Stimulated activated CD8-positive, alpha-beta memory T cell treated with anti-CD3 and anti-CD28 coated beads, Interleukin-7, amount 100 ng/mL, for 4 hours (primary cell): ENCODE results near the gene ARHGAP27.
A peak's percentile ranks its signal among the peaks of the same experiment; 100 is the strongest.
"Not testable (repeated sequence)": the region's sequence is repeated elsewhere in the genome, so short reads cannot be mapped to it uniquely, and the experiment has no call there.

ENCODE experiments used
- DNase-seq, 2 donors: peaks; one replicate each; pipeline ENCODE4 v3.0.0-alpha.2; 2020; ENCODE audit warnings: low read depth in 2 of 2

ARHGAP27 gene, protein sequence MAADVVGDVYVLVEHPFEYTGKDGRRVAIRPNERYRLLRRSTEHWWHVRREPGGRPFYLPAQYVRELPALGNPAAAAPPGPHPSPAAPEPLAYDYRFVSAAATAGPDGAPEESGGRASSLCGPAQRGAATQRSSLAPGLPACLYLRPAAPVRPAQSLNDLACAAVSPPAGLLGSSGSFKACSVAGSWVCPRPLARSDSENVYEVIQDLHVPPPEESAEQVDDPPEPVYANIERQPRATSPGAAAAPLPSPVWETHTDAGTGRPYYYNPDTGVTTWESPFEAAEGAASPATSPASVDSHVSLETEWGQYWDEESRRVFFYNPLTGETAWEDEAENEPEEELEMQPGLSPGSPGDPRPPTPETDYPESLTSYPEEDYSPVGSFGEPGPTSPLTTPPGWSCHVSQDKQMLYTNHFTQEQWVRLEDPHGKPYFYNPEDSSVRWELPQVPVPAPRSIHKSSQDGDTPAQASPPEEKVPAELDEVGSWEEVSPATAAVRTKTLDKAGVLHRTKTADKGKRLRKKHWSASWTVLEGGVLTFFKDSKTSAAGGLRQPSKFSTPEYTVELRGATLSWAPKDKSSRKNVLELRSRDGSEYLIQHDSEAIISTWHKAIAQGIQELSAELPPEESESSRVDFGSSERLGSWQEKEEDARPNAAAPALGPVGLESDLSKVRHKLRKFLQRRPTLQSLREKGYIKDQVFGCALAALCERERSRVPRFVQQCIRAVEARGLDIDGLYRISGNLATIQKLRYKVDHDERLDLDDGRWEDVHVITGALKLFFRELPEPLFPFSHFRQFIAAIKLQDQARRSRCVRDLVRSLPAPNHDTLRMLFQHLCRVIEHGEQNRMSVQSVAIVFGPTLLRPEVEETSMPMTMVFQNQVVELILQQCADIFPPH

DNA sequence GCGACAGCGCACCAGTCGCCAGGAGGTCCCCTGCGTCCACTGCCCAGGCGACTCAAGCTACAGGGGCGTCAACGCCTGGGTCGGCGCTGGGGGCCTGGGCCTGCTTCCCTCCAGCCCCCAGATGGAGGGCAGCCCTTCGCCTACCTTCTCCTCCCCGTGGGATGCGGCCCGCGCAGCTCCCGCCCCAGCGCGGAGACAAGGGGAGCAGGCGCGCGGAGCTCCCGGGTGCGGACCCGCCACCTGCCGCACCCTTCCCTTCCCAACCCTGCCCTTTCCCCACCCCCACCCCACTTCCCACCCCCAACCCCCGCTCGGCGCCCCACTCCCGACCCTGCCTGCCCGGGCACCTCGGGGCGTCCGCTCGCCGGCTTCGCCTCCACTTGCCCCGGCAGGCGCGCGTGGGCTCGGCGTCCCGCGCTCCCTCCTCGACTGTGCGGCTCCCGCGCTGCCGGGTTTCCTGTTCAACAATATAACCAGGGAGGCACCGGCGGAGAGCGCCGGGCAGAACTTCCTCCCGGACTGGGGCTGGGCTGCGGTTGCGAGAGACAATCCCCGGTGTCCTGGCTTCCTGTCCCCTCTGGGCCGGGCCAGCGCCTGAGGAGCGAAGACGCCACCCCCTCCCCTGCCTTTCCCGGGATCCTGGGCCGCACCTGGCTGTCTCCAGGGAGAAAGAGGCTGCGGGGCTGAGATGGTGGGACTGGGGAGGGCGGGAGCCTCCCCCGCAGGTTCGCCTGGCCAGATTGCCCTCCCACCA lies at the start of gene ARHGAP27:
ARHGAP27 (minus strand) TSS at position 466 of the 754 bp plus-strand sequence. CDS start 2,591 bp downstream, outside the sequence.
- DNase-seq = peak in 1 of 2 donors; percentile 18

DNA sequence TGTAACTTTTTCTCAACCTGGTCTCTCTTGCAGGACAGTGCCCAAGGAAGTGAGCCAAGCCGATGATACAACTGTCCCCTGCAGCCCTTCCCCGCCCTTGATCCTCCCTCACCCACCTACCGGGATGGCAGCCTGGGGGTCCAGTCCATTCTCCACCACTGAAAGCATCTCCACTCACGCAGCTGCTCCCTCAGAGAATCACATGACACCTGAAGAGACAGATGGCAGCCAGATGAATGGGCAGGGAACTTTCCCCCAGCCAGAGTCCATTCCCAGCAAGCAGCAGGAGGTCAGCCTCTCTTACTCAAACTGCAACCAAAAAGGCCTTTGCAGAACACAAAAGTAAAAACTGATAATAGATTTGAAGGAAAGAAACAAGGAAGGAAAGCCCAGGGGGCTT lies 49.6 kb upstream of the ARHGAP27 start:
- DNase-seq = not testable (repeated sequence)

DNA sequence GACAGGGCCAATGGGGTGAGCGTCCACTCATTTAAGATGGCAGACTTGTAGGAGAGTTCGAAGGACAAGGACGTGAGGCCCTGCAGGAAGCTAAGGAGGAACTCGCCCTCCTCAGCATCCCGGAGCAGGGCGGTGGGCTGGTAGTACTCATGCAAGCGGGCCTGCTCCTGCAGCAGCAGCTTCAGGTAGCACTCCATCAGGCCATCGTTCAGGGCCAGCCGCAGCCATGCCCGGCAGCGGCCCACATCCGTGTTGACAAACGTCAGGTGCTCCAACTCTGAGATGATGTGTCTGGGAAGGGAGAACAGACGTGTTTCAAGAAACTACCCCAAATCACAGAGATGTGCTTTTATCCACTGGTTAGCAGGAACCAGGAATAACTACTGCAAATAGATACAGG lies 42.8 kb upstream of the ARHGAP27 start:
- not testable (repeated sequence) for DNase-seq

DNA sequence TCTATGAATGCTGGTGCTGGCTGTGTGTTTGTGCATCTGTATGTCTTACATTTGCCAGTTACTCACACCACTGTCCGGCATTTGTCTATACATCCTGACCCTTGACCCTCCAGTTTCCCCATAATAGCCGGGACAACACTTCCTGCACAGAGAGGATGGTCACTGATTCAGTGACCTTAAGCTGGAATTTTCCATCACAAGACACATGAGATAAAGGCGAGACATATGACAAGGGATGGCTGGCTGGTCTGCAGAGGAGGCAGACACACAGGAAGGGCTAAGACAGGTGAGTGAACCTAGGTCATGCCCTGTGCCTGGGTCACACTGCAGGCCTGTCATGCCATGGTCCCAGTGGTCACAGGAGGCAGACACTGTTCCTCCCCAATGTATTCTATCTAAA lies 39.6 kb upstream of the ARHGAP27 start:
- not testable (repeated sequence) for DNase-seq

DNA sequence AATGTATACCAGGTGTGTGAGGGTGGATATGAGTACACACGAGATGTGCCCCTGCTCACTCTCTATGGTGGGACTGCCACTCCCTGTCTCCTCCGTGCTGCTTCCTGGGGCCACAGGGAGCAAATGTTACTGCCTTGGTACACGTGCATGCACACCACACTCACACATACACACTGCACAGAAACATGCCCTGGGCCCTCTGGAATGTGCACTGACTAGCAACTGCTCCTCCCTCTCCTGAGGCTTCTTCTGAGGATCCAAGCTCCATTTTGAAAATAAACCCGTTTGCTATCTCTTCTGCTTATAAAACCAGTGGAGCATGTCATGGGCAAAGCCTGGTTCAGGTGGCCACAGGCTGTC lies 36.5 kb upstream of the ARHGAP27 start:
- DNase-seq = not testable (repeated sequence)

DNA sequence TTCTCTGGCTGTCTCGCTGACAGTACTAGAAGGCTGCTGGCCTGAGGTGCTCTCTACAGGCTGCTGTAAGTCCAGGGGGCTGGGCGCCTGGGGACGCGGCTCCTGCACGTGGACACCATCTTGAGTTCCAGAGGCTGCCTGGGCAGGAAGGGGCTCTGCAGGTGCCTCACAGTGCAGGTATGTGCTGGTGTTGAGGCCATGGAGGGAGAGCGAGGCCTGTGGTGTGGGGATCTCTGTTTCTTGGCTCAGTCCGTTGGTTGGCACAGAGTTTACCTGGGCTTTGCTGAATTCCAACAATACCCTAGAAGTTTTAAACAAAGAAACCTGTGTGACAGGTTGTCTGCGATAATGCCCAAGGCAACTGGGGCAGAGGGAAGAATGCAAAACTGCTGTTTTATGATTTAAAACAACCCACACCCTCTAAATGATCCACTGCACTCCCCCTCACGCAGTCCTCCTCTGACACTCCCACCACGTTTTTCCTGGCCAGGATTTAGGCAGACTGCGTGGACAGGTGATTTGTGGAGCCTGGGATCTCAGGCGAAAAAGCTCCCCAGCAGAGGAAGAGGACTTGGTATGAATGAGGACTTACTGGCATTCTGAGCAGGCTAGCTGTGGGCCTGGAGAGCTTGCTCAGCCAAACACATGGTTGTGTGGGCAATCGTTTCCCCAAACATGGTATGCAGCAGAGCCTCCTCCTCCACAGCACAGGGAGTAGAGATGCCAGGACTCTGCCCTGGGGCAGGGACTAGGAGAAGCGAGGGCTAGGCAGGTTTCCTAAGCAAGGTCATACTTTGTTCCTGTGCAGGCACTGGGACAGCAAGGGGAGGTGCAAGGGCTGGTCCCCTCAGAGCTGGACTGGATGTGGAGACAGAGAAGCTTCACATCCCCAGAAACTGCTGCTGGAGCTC lies 35.9 kb upstream of the ARHGAP27 start:
- DNase-seq = not testable (repeated sequence)

DNA sequence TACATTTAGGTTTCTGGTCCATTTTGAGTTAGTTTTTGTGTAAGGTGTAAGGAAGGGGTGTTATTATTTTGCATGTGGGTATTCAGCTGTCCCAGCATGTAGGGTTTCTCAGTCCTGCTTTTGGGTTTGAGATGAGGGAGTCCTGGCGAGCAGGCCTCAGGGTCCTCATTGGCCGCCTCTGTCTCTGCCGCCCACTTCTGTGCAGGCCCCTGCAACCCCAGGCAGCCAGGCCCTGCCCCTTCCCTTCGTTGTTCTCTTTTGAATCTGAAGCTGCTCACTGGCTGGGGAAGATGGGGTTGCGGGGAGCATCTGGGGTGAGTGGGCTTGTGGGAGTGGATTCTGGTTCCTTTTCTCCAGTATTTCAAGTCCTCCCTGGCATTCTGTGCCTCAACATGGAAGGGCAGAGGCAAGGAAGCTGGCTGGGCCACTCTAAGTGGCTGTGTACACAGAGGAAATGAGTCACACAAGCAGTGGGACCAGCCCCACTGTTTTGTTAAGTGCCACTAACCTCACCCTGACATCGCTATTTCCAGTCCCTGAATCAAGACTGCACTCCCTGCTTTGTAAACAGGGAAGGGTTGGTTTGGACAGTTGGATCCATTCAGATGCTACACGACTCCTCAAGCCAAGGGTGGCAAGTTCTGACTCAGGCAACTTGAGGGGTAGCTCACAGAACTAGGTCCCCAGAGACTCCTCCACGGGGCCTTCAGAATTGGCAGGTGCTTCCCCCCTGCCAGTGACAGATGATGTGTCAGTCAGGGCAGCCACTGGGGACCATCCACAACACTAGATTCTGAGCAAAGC lies 29.1 kb upstream of the ARHGAP27 start:
- DNase-seq = peak in 1 of 2 donors; percentile 18

DNA sequence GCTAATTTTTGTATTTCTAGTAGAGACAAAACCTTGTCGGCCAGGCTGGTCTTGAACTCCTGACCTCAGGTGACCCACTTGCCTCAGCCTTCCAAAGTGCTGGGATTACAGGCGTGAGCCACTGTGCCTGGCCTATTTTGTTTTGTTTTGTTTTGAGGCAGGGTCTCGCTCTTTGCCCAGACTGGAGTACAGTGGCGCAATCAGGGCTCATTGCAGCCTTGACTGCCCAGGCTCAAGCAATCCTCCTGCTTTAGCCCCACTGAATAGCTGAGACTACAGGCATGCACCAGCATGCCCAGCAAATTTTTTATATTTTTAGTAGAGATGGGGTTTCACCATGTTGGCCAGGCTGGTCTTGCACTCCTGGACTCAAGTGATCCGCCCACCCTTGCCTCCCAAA lies 27.8 kb upstream of the ARHGAP27 start:
- DNase-seq = not testable (repeated sequence)

DNA sequence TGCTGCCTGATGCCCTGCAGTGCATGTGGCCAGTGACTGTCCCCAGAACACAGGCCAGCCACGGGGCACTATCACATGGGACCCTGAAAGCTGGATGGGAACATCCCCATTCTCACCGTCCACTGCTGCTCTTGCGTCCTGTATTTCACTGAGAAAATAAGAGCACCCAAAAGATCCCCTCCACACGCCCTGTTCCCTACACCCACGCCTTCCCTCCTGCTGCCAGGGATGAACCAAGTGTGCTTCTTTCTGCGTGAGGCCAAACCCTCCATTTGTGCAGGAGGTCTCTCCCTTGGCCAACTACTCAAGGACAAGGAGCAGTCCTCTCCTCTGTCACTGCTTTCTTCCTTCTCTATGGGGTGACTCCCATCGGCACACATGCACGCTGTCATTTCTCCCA lies 21.7 kb upstream of the ARHGAP27 start:
- DNase-seq = not testable (repeated sequence)

DNA sequence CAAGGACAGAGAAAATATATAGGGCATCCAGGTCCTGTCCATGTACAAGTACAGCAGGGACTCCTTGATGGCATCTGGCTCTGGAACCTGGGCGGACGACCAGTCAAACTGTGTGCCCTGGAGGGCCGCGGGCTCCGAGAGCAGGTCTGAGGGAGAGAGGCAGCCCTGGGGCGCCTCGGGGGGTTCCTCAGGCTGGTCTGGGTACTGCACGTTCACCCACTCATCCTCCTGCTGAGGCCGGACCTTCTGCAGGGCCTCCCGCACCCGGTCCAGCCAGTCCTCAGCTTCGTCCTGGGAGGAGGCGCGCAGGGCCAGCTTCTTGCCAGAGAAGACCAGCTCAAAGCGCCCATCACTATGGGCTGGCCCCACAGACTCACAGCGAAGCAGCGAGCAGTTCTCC lies 21.1 kb upstream of the ARHGAP27 start:
- not testable (repeated sequence) for DNase-seq

DNA sequence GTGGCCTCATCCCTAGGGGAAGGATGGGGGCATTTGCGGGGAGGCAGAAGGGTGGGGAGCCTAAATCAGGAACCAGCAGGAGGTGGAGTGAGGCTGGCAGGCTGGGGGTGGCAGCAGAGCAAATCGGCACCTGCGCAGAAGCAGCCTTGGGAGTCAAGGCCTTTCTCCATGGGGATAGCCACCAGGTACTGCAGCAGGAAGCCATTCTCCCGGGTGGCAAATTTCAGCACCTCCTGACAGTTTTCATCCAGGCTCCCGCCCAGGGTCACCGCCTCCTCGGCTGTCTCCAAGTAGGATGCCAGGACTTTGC lies 20.5 kb upstream of the ARHGAP27 start:
- DNase-seq = not testable (repeated sequence)

DNA sequence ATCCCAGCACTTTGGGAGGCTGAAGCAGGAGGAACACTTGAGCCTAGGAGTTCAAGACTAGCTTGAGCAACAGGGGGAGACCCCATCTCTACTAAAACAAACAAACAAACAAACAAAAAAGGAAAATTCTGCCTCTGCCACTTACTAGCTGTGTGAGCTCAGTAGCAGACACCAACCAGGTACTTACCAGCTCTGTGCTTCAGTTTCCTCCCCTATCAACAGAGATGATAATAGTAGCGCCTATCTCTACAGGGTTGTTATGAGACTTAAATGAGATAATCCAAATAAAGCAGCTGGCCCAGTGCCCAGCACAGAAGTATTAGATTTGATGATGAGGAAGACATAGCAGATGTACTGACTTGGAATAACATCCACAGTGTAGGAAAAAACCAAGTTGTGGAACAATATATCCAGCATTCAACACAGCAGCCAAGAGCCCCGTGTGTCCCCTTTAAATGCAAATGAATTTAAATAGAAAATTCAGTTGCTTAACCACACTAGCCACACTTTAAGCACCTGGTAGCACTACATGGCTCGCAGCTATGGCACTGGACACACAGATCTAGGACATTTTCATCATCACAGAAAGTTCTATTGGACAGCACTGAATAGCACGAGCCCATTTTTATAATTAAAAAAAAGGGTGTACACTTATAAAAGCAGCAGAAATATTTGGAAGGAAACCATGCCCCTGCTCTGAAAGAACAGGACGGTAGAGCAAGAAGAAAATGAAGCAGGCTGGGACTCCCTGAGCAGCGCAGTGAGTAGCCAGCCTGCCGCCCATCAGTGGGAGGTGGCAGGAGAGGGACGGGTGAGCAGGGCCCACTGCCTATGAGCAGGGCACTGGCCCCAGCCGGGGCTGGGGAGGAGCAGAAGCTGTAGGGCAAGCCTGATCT lies 19.9 kb upstream of the ARHGAP27 start:
- DNase-seq = not testable (repeated sequence)

DNA sequence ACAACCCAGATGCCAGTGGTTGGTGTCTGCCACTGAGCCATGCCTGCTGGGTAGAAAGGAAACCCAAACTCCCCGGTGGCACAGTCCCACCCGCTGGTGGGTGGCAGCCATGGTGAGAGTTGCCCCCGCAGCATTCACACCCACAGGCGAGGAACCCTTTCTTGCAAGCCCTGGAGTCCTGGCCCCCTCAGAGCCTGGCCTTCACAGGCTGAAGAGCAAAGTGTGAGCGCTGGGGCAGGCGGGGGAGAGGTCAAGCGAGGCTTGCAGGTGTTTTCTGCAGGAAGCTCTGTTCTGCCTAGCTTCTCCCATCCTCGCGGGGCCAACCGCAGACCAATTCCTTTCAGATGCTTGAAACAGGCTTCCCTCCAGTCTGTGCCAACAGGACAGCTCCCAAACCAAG lies 19.0 kb upstream of the ARHGAP27 start:
- DNase-seq = not testable (repeated sequence)

DNA sequence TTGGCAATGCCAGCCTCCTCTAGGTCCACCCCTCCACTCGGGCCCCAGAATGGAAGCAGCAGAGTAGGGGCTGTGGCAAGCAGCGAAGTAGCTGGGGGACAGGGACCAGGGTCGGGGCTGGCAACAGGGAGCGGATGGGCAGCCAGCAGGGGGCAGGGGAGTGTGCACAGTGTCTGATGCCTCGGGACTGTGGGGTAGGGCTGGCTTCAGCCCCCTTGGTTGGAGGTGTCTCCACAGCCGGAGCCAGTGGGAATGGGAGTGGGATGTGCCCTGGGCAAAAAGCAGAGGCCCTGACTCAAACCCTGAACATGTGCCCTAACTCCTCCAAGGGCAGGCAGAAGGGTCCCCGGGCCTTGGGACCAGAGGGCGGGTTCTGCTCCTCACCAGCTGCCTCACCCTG lies 18.5 kb upstream of the ARHGAP27 start:
- DNase-seq = no peak

DNA sequence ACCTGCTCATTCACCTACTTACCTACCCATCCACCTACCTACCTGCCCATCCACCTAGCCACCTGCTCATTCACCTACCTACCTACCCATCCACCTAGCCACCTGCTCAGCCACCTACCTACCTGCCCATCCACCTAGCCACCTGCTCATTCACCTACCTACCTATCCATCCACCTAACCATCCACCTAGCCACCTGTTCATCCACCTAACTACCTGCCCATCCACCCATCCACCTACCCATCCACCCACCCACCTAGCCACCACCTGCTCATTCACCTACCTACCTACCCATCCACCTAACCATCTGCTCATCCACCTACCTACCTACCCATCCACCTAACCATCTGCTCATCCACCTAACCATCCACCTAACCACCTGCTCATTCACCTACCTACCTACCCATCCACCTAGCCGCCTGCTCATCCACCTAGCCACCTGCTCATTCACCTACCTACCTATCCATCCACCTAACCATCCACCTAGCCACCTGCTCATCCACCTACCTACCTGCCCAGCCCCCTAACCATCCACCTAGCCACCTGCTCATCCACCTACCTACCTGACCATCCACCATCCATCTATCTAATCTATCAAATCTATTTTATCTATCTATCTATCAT lies 17.1 kb upstream of the ARHGAP27 start:
- not testable (repeated sequence) for DNase-seq

DNA sequence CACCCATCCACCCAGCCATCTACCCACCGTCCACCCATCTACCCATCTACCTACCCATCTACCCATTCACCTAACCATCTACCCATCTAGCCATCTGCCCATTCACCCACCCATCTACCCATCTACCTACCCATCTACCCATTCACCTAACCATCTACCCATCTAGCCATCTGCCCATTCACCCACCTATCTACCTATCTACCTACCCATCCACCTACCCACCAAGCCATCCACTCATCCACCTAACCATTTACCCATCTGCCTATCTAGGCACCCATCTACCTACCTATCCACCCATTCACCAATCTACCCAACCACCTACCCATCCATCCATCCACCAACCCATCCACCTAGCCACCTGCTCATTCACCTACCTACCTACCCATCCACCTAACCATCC lies 16.6 kb upstream of the ARHGAP27 start:
- DNase-seq = not testable (repeated sequence)

DNA sequence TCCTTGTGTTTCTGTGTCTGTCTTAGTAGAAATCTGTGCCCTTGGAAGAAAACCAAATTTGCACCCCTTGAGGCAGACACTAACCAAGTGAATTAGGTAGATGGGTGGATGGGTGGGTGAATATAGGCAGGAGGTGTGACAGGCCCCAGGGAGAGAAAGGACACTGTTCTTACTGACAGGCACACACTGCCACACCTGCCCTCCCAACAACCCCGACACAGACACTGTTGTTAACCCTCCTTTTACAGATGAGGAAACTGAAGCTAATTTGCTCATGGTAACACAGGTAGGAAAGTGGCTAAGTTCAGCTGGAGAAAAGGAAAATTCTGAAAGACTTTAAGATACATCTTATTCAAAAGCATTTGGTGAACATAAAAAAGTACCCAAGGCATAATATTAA lies 15.8 kb upstream of the ARHGAP27 start:
- DNase-seq = not testable (repeated sequence)

DNA sequence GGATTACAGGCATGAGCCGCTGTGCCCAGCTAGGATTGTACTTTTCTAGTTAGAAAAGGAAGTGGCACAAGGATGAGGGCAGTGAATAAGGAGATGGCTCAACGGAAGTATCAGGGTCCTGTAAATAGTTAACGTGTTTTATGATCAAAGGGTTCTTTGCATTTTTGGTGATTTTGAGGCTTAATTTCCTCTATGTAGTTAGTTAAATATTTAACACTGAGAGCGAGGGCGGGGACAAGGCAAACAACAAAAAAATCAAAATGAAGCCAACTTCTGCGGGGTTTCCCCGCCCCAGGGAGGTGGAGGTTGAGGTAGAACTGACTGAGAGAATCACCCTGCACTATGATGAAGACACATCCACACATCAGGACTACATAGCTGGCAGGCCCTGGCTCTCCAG lies 15.4 kb upstream of the ARHGAP27 start:
- DNase-seq = not testable (repeated sequence)

DNA sequence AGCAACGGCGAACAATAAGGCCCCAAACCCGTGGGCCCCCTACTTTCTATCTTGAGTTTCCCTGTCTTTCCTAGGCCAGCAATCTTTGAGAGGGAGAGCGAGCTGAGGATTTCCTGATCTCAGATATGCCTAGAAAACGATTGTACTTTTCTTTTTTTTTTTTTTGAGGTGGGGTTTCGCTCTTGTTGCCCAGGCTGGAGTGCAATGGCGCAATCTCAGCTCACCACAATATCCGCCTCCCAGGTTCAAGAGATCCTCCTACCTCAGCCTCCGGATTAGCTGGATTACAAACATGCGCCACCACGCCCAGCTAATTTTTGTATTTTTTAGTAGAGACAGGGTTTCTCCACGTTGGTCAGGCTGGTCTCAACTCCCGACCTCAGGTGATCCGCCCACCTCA lies 15.0 kb upstream of the ARHGAP27 start:
- DNase-seq = not testable (repeated sequence)
